Measurements from ENCODE around the gene SLC35F5. TPM values are rescaled to one million over a fixed set of nuclear protein-coding genes. Genes with fewer than 3 reads are reported as not detected.

Gene SLC35F5
- total RNA-seq, 1 donor from 2014 or later: 144 TPM

GRCh38 chr2:113765276-113765675 is 8.8 kb upstream of the SLC35F5 start:
- Mint-ChIP-seq H3K9me3 (ENCODE audit: low read depth) (peaks cover 7% of the 10 kb centered on the region), H3K4me3 (ENCODE audit: unreplicated experiment) (no peak overlapping the region), H3K27ac (ENCODE audit: unreplicated experiment) (no peak overlapping the region), H3K27me3 (ENCODE audit: low read depth) (no peaks in the 10 kb centered on the region), H3K4me1 (ENCODE audit: low read depth) (peaks cover 42% of the 10 kb centered on the region), H3K36me3 (ENCODE audit: low read depth) (peaks cover 2% of the 10 kb centered on the region)
- DNase-seq (ENCODE audit: low spot score): no peak
- TF ChIP-seq, protein P1, sequence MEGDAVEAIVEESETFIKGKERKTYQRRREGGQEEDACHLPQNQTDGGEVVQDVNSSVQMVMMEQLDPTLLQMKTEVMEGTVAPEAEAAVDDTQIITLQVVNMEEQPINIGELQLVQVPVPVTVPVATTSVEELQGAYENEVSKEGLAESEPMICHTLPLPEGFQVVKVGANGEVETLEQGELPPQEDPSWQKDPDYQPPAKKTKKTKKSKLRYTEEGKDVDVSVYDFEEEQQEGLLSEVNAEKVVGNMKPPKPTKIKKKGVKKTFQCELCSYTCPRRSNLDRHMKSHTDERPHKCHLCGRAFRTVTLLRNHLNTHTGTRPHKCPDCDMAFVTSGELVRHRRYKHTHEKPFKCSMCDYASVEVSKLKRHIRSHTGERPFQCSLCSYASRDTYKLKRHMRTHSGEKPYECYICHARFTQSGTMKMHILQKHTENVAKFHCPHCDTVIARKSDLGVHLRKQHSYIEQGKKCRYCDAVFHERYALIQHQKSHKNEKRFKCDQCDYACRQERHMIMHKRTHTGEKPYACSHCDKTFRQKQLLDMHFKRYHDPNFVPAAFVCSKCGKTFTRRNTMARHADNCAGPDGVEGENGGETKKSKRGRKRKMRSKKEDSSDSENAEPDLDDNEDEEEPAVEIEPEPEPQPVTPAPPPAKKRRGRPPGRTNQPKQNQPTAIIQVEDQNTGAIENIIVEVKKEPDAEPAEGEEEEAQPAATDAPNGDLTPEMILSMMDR (IDR thresholded peaks at IDR 0.05): no peak

DNA sequence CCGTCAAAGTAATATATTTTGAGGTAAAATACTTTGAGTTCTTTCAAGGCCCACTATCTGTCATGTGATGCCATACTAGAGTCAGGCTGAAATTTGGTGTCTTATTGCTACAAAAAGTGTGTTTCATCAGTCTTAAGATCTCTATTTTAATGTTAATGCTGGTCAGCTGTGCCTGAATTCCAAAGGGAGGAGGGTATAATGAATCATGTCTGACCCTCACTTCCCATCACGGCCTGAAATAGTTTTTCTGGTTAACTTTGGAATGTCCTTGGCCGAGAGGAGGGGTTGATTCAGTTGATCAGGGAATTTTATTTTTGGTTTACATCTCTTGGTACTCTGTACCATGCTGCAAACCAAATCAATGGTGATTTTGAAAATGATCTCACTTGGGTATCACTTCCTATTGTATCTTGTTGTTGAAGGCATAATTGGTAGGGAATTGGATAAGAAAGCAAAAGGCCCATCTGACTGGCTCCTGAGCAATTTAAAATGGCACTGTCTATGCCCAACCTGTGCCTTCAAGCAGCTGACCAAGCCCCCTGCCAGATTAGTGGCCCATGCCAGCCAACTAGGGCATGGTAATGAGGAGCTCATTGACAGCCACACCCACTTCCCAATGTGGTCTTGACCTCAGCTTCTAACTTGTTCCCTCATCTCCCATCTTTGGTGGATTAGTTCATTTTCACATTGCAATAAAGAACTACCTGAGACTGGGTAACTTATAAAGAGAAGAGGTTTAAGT is 6.1 kb upstream of the SLC35F5 start:
- Mint-ChIP-seq H3K27me3 (ENCODE audit: low read depth) (no peaks in the 10 kb centered on the region), H3K36me3 (ENCODE audit: low read depth) (peaks cover 2% of the 10 kb centered on the region), H3K4me3 (ENCODE audit: unreplicated experiment) (peak overlapping the region; percentile 10), H3K27ac (ENCODE audit: unreplicated experiment) (peak overlapping the region; percentile 89), H3K4me1 (ENCODE audit: low read depth) (peaks cover 54% of the 10 kb centered on the region), H3K9me3 (ENCODE audit: low read depth) (peaks cover 7% of the 10 kb centered on the region)
- TF ChIP-seq, protein P1 (IDR thresholded peaks at IDR 0.05): no peak
- no peak for DNase-seq (ENCODE audit: low spot score)

GRCh38 chr2:113760400-113760799 is 4.0 kb upstream of the SLC35F5 start:
- Mint-ChIP-seq H3K27ac (ENCODE audit: unreplicated experiment) (peak overlapping the region; percentile 87), H3K4me3 (ENCODE audit: unreplicated experiment) (no peak overlapping the region), H3K36me3 (ENCODE audit: low read depth) (peaks cover 2% of the 10 kb centered on the region), H3K4me1 (ENCODE audit: low read depth) (peaks cover 62% of the 10 kb centered on the region), H3K27me3 (ENCODE audit: low read depth) (no peaks in the 10 kb centered on the region), H3K9me3 (ENCODE audit: low read depth) (peaks cover 7% of the 10 kb centered on the region)
- DNase-seq (ENCODE audit: low spot score): no peak
- TF ChIP-seq, protein P1 (IDR thresholded peaks at IDR 0.05): no peak

DNA sequence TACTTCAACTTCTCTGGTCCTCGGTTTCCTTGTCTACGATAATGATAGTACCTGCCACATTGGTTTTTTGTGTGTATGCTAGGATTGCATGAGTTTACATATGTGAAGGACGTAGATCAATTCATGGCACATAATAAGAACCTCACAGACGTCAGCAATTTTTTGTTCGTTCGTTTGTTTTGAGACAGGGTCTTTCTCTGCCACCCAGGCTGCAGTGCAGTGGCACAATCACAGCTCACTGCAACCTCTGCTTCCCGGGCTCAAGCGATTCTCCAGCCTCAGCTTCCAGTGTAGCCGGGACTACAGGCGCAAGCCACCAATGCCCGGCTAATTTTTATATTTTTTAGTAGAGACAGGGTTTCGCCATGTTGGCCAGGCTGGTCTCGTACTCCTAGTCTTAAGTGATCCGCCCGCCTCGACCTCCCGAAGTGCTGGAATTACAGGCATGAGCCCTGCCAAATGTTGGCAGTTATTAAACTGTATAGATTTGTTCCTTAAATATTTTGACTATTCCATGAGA is 756 bp upstream of the SLC35F5 start:
- peaks cover 2% of the 10 kb centered on the region for H3K36me3 Mint-ChIP-seq (ENCODE audit: low read depth)
- H3K4me3 Mint-ChIP-seq (ENCODE audit: unreplicated experiment): peak overlapping the region; percentile 99
- no peaks in the 10 kb centered on the region for H3K9me3 Mint-ChIP-seq (ENCODE audit: low read depth)
- no peaks in the 10 kb centered on the region for H3K27me3 Mint-ChIP-seq (ENCODE audit: low read depth)
- TF ChIP-seq, protein P1 (IDR thresholded peaks at IDR 0.05): no peak
- H3K27ac Mint-ChIP-seq (ENCODE audit: unreplicated experiment): peak overlapping the region; percentile 100
- peaks cover 76% of the 10 kb centered on the region for H3K4me1 Mint-ChIP-seq (ENCODE audit: low read depth)
- DNase-seq (ENCODE audit: low spot score): no peak

DNA sequence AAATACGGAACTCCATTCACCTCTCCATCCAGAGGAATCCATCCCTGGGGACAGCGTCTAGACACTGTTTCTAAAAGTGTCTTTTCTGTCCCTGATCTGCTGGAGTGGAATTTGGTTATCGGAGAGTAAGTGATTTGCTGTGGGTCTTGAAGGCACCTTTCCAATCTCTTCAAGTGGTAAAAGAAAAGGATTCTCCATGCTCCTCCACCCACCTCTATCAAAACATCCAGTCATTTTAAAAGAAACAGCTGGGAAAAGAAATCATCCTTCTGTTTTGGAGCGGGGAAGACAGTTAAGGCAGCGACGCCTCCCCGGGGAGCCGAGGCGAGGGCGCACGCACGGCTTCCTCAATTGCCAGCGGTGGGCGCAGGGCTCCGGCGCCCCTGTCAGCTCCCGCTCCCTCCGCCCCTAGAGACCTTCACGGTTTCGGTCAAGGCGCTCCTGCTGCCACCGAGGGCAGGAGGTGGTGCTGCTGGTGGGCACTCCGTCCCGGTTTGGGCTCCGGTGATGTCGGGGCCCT is 547 bp downstream of the SLC35F5 start:
- H3K27ac Mint-ChIP-seq (ENCODE audit: unreplicated experiment): peak overlapping the region; percentile 82
- no peaks in the 10 kb centered on the region for H3K27me3 Mint-ChIP-seq (ENCODE audit: low read depth)
- TF ChIP-seq, protein P1 (IDR thresholded peaks at IDR 0.05): peak; percentile 32
- H3K4me3 Mint-ChIP-seq (ENCODE audit: unreplicated experiment): peak overlapping the region; percentile 99
- H3K4me1 Mint-ChIP-seq (ENCODE audit: low read depth): peaks cover 64% of the 10 kb centered on the region
- H3K9me3 Mint-ChIP-seq (ENCODE audit: low read depth): no peaks in the 10 kb centered on the region
- peaks cover 6% of the 10 kb centered on the region for H3K36me3 Mint-ChIP-seq (ENCODE audit: low read depth)
- no peak for DNase-seq (ENCODE audit: low spot score)
